ENCODE data around the gene NPRL2. TPM values are rescaled to one million over a fixed set of nuclear protein-coding genes. Genes with fewer than 3 reads are reported as not detected.

NPRL2 gene
- total RNA-seq, 1 experiment from 2014 or later, result 35.4 TPM

GRCh38 chr3:50317300-50317699 lies 33.3 kb downstream of the NPRL2 start:
- peak overlapping the region; percentile 65 for H3K9ac ChIP-seq (ENCODE audit: low read length)

More at GRCh38 chr3:50317300-50317699, 33.3 kb downstream of the NPRL2 start:
- no peak for TF ChIP-seq SRF (IDR thresholded peaks at IDR 0.05; ENCODE audit: low read depth)
- TF ChIP-seq, protein P1, sequence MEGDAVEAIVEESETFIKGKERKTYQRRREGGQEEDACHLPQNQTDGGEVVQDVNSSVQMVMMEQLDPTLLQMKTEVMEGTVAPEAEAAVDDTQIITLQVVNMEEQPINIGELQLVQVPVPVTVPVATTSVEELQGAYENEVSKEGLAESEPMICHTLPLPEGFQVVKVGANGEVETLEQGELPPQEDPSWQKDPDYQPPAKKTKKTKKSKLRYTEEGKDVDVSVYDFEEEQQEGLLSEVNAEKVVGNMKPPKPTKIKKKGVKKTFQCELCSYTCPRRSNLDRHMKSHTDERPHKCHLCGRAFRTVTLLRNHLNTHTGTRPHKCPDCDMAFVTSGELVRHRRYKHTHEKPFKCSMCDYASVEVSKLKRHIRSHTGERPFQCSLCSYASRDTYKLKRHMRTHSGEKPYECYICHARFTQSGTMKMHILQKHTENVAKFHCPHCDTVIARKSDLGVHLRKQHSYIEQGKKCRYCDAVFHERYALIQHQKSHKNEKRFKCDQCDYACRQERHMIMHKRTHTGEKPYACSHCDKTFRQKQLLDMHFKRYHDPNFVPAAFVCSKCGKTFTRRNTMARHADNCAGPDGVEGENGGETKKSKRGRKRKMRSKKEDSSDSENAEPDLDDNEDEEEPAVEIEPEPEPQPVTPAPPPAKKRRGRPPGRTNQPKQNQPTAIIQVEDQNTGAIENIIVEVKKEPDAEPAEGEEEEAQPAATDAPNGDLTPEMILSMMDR (IDR thresholded peaks at IDR 0.05 in 2 of 3, conservative IDR thresholded peaks at IDR 0.05 in 1 of 3; ENCODE audit: borderline replicate concordance in 1 of 3, insufficient read depth in 1 of 3, low read depth in 2 of 3, low read length in 2 of 3), result no peak
- TF ChIP-seq EGR1 (IDR thresholded peaks at IDR 0.05; ENCODE audit: low read depth), result no peak
- no peak for TF ChIP-seq ZNF274 (IDR thresholded peaks at IDR 0.05; ENCODE audit: low read depth, low read length)
- TF ChIP-seq SP1 (IDR thresholded peaks at IDR 0.05; ENCODE audit: low read depth), result no peak
- TF ChIP-seq TCF7L2 (IDR thresholded peaks at IDR 0.05; ENCODE audit: borderline replicate concordance, extremely low read depth, insufficient read depth, insufficient read length), result peak; percentile 84
- Histone ChIP-seq H3K79me2 (ENCODE audit: insufficient read depth, low read length) (peaks cover 51% of the 10 kb centered on the region), H3K9me2 (ENCODE audit: insufficient read depth) (no peaks in the 10 kb centered on the region), H2AFZ (ENCODE audit: low read depth, low read length, poor library complexity, severe bottlenecking) (no peak overlapping the region), H3K4me1 (ENCODE audit: control insufficient read depth in 1 of 2, insufficient read depth in 2 of 2, low read length in 2 of 2) (peaks cover 59 to 88% of the 10 kb centered on the region in 2 experiments), H3K9me3 (ENCODE audit: control insufficient read depth in 1 of 2, insufficient read depth in 1 of 2, low read depth in 1 of 2, low read length in 2 of 2) (no peaks in the 10 kb centered on the region), H3K36me3 (ENCODE audit: control insufficient read depth in 1 of 2, insufficient read depth in 2 of 2, low read length in 2 of 2) (peaks cover 2 to 17% of the 10 kb centered on the region in 2 experiments; a peak in 1 of 4 replicates), H3K27me3 (ENCODE audit: insufficient read depth, low read length) (no peaks in the 10 kb centered on the region), H3K4me3 (replicated peaks in 1 of 2; ENCODE audit: low read depth in 1 of 2, low read length in 2 of 2) (peak overlapping the region; percentile 8 to 46), H3K4me2 (ENCODE audit: low read length) (peak overlapping the region; percentile 92), H3K27ac (ENCODE audit: low read depth, low read length) (peak overlapping the region; percentile 98), H4K20me1 (ENCODE audit: insufficient read depth) (no peaks in the 10 kb centered on the region)
- ChIA-PET POLR2A (interaction anchor here (0.9 to 1.2 kb wide), 7 partner anchors 11 to 38 kb away, joined by 3 to 8 read pairs (median 4); partner anchors contain the start of genes HYAL1, HYAL3, IFRD2 and NAA80), RAD21 (ENCODE audit: low non-redundant PET in 1 of 2, low total read pairs in 2 of 2, uncharacterized antibody in 2 of 2, unreplicated experiment in 2 of 2) (interaction anchor here (0.8 to 1.5 kb wide), 3 partner anchors 18 to 20 kb away, joined by 3 to 4 read pairs (median 3); partner anchors contain the start of genes HYAL3 (in 2 of the 2) and NAA80 (in 2 of the 2)), CTCF (interaction anchor here (0.9 to 1.6 kb wide), 5 partner anchors 14 to 122 kb away, joined by 3 to 5 read pairs (median 3); partner anchors contain the start of genes HYAL1, HYAL3 and NAA80)
- ATAC-seq (peak; percentile 31), DNase-seq (ENCODE audit: low read depth, low spot score) (peak; percentile 58)
- intact Hi-C loops (cut with micrococcal nuclease), result no loop called here
- BruUV-seq (replicated peaks), result no TSS peak
